Stimulated activated naive CD8-positive, alpha-beta T cell treated with anti-CD3 and anti-CD28 coated beads, Interleukin-15, Interleukin-2, amounts not matched to agents 100 U/mL and 50 U/mL, for 24 hours (primary cell): Measurements from ENCODE around the gene OR10X1.

Experiments used
- ATAC-seq: fragments of 150-1000 bp; cut with Tn5 transposase; one replicate; pipeline ENCODE4 v1.10.0; 2021
- DNase-seq: peaks from one replicate; pipeline ENCODE4 v3.0.0; 2021

OR10X1 gene, protein sequence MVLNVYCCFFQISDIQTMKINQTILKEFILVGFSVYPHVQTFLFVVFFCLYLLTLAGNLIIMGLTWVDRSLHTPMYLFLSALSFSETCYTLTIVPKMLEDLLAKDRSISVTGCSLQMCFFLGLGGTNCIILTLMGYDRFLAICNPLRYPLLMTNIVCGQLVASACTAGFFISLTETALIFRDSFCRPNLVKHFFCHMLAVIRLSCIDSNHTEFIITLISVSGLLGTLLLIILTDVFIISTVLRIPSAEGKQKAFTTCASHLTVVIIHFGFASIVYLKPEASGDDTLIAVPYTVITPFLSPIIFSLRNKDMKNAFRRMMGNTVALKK

GRCh38 chr1:158579733-158580132 lies at the start of gene OR10X1:
Gene OR10X1 (minus strand): TSS chr1:158579899. CDS start chr1:158579899, 0 bp downstream.
- ATAC-seq (no peak), DNase-seq (no peak)

DNA sequence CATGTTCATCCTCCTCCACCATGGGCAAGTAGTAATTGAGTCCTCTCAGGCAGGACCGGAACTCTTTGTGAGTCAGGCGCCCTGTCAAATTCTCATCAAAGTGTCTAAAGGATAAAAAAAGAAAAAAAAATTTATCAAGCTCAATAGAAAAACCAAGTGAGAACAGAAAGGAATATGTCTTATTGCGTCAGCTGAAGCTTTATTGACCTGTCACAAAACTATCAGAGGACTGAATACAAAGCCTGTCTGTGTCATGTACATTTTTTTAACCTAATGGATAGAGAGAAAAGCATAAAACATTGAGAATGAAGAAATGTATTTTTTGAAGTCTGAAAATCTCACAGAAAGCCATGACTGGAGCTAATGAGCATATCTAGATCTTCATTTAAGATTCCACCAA lies 34.1 kb upstream of the OR10X1 start:
- no peak for ATAC-seq

DNA sequence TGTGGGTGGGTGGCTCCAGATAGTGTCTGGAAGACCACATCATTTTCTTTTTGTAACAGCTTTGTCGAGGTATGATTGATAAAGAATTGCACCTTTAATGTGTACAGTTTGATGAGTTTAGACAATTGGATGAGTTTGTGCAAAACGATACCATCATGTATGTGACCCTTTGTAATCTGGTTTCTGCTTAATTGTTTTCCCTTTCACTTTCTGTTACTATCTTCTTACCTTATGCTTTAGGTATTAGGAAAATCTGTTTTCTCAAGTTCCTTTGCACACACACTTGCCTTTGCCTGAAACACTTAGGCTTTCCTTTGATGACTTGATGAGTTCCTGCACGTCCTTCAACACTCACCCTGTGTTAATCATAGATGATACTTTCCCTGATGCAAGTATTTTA lies 32.2 kb upstream of the OR10X1 start:
- DNase-seq (no peak), ATAC-seq (no peak)

More for the DNA sequence above, 34.1 kb upstream of the OR10X1 start:
- DNase-seq: no peak

GRCh38 chr1:158607296-158607695 lies 27.6 kb upstream of the OR10X1 start:
- ATAC-seq (no peak), DNase-seq (no peak)

DNA sequence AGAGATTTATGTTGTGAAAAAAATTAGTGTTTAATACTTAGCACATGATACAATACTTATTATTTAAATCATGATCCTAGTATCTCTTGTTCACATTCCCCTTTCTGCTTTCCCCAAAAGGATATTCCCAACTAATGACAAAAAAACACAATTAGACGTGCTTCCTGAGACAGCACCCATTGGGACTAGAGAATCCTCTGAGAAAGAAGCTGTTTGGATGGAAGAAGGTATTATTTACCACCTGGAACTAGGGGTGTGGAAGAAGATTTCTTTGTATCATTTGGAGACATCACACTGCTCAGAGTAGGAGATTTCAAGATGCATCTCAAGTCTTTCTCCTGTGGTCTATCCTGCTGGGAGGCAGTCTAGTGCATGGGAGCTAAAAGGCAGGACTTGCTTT lies 25.3 kb upstream of the OR10X1 start, which contains the start of gene OR10Z1:
OR10Z1 (plus strand) TSS at position 301 of the 400 bp plus-strand sequence. CDS start 1,171 bp downstream, outside the sequence.
- DNase-seq (no peak), ATAC-seq (no peak)

DNA sequence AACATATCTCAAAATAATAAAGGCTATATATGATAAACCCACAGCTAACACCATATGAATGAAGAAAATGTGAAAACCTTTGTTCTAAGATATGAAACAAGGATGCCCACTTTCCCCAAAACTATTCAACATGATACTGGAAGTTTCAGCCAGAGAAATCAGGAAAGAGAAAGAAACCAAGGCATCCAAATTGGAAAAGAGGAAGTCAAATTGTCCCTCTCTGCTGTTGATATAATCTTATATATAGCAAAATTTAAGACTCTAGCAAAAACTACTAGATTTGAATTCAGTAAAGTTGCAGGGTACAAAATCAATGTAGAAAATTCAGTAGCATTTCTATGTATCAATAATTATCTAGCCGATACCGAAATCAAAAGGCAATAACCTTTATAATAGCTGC lies 21.0 kb upstream of the OR10X1 start:
- DNase-seq: no peak

GRCh38 chr1:158586942-158587341 lies 7.2 kb upstream of the OR10X1 start:
- ATAC-seq (no peak), DNase-seq (no peak)

More for the DNA sequence above, 21.0 kb upstream of the OR10X1 start:
- ATAC-seq: no peak

DNA sequence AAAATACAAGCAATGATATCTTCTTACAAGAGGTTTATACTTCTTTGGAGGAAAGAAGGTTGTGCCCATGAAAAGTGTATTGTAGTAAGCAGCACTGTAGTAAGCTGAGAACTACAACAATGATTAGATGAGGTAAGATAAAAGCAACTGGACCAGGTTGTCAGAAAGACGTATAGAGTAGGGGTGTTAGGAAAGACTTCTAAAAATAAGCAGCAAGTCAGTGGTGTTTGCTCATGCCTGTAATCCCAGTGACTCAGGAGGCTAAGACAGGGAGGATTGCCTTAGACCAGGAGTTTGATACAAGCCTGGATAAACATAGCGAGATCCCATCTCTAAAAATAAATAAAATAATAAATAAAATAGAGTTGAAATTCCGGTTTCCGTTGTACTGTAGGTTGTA lies 4.3 kb upstream of the OR10X1 start:
- ATAC-seq: no peak
- no peak for DNase-seq

DNA sequence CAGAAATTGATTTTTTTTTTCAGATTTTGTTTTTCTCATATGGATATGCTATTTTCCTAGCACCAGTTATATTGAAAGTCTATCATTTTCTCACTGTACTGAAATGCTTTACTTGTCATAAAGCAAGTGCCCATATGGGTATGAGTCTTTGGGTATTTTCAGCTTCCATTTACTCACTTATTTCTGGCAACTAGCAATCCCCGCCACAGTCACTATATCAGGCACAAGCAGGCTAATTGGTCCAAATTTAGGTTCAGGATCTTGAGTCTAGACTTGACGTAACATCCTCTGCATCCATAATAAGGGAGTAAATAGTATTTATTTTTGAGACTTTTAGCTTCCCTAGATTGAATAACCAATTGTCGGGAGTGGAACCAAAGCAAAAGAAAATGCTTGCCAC lies 2.1 kb downstream of the OR10X1 start:
- DNase-seq (no peak), ATAC-seq (no peak)

DNA sequence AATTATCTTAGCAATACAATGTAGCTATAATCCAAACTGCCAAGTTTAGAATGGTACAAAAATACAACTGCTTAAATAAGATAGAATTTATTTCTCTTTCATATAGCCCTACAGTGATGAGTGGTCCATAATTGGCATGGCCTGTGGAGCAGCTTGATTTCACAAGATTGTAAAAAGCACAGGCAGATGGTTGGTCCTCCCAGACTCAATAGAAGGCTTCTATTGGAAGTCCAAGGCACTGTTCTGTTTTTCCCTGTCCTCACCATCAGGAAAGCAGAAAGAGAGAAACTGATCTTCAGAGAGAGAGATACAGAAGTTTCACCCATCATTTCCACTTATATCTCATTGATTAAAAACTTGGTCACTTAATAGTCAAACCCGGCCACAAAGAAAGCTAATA lies 7.5 kb downstream of the OR10X1 start:
- no peak for ATAC-seq
- no peak for DNase-seq

- DNase-seq (no peak), ATAC-seq (no peak)
Observed at GRCh38 chr1:158570480-158570879, 9.2 kb downstream of the OR10X1 start, which contains the start of gene OR6P1. Gene OR6P1 (minus strand): TSS chr1:158570580. CDS start chr1:158563604, 6,976 bp downstream.

GRCh38 chr1:158564608-158565007 lies 15.1 kb downstream of the OR10X1 start:
- ATAC-seq (no peak), DNase-seq (no peak)

DNA sequence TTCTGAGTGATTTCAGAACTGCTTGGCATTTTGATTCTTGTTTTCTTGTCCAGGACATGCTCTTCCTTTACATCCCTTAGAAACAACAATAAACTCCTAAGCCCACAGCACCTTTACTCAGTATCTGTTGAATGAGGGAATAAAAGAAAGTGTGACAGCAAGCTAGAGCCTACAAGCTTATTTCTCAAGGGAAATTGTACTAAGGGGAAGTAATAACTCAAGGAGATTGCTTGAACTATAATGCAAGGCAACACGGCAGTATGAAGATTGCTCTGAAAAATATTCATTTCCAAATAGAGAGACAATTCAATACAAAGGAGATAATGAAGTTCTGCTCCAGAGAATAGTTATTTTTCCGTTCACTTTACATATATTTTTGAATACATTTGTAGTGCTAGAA lies 15.8 kb downstream of the OR10X1 start:
- no peak for DNase-seq

GRCh38 chr1:158559696-158560095 lies 20.0 kb downstream of the OR10X1 start:
- DNase-seq (no peak), ATAC-seq (no peak)

More for the DNA sequence above, 15.8 kb downstream of the OR10X1 start:
- no peak for ATAC-seq

GRCh38 chr1:158554352-158554751 lies 25.3 kb downstream of the OR10X1 start, which contains the start of gene OR6Y1:
Gene OR6Y1 (minus strand): TSS chr1:158554405. CDS start chr1:158548105, 6,300 bp downstream.
- ATAC-seq: no peak

DNA sequence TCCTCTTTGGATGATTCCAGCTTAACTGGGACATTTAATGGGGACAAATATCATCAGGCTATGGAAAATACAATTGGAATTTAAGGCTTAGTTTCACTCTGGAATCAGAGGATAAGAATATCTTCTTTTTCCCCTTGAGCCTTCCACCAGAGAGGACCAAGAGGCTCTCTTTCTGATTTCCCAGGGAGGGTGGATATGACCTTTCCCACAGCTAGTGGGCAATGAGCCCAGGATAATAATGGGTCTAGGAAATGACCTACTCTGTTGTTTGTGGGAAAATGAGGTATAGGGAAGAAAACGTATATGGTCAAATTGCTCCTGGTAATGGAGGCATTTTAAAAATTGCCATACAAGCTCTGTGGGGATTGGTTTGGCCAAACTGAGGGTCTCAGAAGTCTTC lies 27.4 kb downstream of the OR10X1 start:
- DNase-seq: no peak
- no peak for ATAC-seq

More at GRCh38 chr1:158554352-158554751, 25.3 kb downstream of the OR10X1 start, which contains the start of gene OR6Y1:
- DNase-seq: no peak

DNA sequence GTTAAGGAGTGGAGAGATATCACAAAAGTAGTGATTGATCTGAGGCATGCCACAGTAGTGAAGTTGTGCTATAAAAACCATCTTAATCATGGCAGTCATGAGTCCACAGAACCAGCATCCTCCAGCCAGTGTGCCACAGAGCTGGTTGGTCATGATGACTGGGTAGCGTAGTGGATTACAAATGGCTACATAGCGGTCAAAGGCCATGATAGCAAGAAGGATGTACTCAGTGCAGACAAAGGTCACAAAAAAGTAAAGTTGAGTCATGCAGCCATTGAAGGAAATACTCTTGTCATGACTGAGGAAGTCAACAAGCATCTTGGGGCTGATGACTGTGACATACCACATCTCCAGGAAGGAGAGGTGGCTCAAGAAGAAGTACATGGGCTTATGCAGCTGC lies 32.2 kb downstream of the OR10X1 start:
- ATAC-seq: no peak
- no peak for DNase-seq

- no peak for DNase-seq
- no peak for ATAC-seq
Observed at GRCh38 chr1:158537609-158538008, 42.1 kb downstream of the OR10X1 start.

GRCh38 chr1:158534496-158534895 lies 45.2 kb downstream of the OR10X1 start:
- ATAC-seq (no peak), DNase-seq (no peak)
